GM19324 (cell line): ENCODE measurements around the gene FOS.
"Not testable (repeated sequence)": the region's sequence is repeated elsewhere in the genome, so short reads cannot be mapped to it uniquely, and the experiment has no call there.

Source experiments
- ATAC-seq: cut with Tn5 transposase; IDR thresholded peaks from one replicate; pipeline ENCODE4 v1.9.1; 2021; ENCODE audit warnings: mild to moderate bottlenecking, moderate library complexity; ENCODE audit not compliant: unreplicated experiment, low FRiP score

Gene FOS

GRCh38 chr14:75274899-75275569 lies 3.6 kb upstream of the FOS start:
- ATAC-seq = no peak

GRCh38 chr14:75275598-75275997 lies 3.0 kb upstream of the FOS start:
- no peak for ATAC-seq

- no peak for ATAC-seq
These were observed 1.4 kb upstream of the FOS start for GRCh38 chr14:75277008-75277814.

GRCh38 chr14:75277815-75278421 lies 710 bp upstream of the FOS start:
- ATAC-seq = no peak

GRCh38 chr14:75279153-75279762 lies 630 bp downstream of the FOS start:
- no peak for ATAC-seq

GRCh38 chr14:75279763-75280290 lies 1.2 kb downstream of the FOS start:
- no peak for ATAC-seq

- ATAC-seq = no peak
These were observed 1.7 kb downstream of the FOS start for GRCh38 chr14:75280291-75280830.

GRCh38 chr14:75280831-75281653 lies 2.4 kb downstream of the FOS start:
- ATAC-seq = no peak

- no peak for ATAC-seq
These were observed 3.0 kb downstream of the FOS start for GRCh38 chr14:75281654-75282019.

GRCh38 chr14:75282170-75282554 lies 3.5 kb downstream of the FOS start:
- ATAC-seq = no peak

GRCh38 chr14:75282555-75283161 lies 4.0 kb downstream of the FOS start:
- not testable (repeated sequence) for ATAC-seq

GRCh38 chr14:75283162-75283832 lies 4.7 kb downstream of the FOS start:
- ATAC-seq = no peak

GRCh38 chr14:75283833-75284563 lies 5.4 kb downstream of the FOS start:
- ATAC-seq = no peak

- ATAC-seq = no peak
These were observed 6.7 kb downstream of the FOS start for GRCh38 chr14:75285331-75285730.

- ATAC-seq = no peak
These were observed 7.7 kb downstream of the FOS start for GRCh38 chr14:75286313-75286712.

GRCh38 chr14:75289840-75290388 lies 11.3 kb downstream of the FOS start:
- ATAC-seq = no peak

GRCh38 chr14:75290851-75291250 lies 12.2 kb downstream of the FOS start:
- no peak for ATAC-seq

GRCh38 chr14:75291331-75291730 lies 12.7 kb downstream of the FOS start:
- no peak for ATAC-seq
